Esophagus muscularis mucosa (tissue), 4 donors: ENCODE results near the gene FCRLB.

Source experiments
- EP300 ChIP-seq: sonication (generic); formaldehyde crosslinking; IDR thresholded peaks from one replicate; pipeline ENCODE4 v1.6.1; 2017; ENCODE audit warnings: antibody characterized with exemption
- POLR2A ChIP-seq: fragments of 450-650 bp; IDR thresholded peaks from one replicate; pipeline ENCODE4 v1.6.1; 2017; ENCODE audit warnings: antibody characterized with exemption, moderate library complexity, mild to moderate bottlenecking, low read depth
- POLR2AphosphoS5 ChIP-seq, 2 donors: sonication (generic); formaldehyde crosslinking; IDR thresholded peaks; one replicate each; pipeline ENCODE4 v1.6.1; 2017; ENCODE audit warnings: antibody characterized with exemption in 2 of 2
- TF ChIP-seq, protein P1 (sequence below), 3 experiments: fragments of 200-600 bp in 2 of 3; fragments of 450-650 bp in 1 of 3; sonication (generic) in 2 of 3; IDR thresholded peaks; one replicate each; pipeline ENCODE4 v1.5.1; 2017 to 2019; ENCODE audit warnings: antibody characterized with exemption in 3 of 3, mild to moderate bottlenecking in 2 of 3, moderate library complexity in 1 of 3

DNA sequence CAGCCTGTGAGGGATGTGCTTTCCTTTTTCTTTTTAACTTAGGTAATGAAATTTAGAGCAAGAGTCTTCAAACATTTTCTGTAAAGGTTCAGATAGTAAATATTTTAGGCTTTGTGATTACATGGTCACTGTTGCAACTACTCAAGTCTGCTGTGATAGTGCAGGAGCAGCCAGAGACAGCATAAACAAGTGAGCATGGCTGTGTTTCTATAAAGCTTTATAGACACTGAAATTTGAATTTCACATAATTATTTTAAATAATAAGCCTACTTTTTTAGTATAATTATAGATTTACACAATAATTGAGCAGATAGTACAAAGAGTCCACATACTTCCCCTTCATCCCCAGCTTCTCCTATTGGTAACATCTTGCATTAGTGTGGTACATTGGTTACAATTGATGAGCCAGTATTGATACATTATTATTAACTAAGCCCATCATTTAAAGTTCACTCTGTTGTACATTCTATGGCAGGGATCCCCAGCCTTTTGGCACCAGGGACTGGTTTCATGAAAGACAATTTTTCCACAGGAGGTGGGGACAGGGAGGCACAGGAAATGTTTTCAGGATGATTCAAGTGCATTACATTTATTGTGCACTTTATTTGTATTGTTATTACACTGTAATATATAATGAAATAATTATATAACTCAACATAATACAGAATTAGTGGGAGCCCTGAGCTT is 47.8 kb downstream of the FCRLB start:
- no peak for TF ChIP-seq EP300
- no peak for TF ChIP-seq POLR2A
- TF ChIP-seq, protein P1, sequence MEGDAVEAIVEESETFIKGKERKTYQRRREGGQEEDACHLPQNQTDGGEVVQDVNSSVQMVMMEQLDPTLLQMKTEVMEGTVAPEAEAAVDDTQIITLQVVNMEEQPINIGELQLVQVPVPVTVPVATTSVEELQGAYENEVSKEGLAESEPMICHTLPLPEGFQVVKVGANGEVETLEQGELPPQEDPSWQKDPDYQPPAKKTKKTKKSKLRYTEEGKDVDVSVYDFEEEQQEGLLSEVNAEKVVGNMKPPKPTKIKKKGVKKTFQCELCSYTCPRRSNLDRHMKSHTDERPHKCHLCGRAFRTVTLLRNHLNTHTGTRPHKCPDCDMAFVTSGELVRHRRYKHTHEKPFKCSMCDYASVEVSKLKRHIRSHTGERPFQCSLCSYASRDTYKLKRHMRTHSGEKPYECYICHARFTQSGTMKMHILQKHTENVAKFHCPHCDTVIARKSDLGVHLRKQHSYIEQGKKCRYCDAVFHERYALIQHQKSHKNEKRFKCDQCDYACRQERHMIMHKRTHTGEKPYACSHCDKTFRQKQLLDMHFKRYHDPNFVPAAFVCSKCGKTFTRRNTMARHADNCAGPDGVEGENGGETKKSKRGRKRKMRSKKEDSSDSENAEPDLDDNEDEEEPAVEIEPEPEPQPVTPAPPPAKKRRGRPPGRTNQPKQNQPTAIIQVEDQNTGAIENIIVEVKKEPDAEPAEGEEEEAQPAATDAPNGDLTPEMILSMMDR (IDR thresholded peaks at IDR 0.05): no peak
- TF ChIP-seq POLR2AphosphoS5 (IDR thresholded peaks at IDR 0.05): no peak
